OCI-LY1 (cell line): ENCODE data around the gene FGA.

ENCODE experiments used
- H2AFZ ChIP-seq: fragments of 200-600 bp; sonication (generic), shearing (Covaris generic); 2 replicates; pipeline ENCODE4 v1.6.0; 2014; ENCODE audit warnings: antibody characterized with exemption, mild to moderate bottlenecking, low read length
- H3F3A ChIP-seq: fragments of 200-600 bp; sonication (generic), shearing (Covaris generic); 2 replicates; pipeline ENCODE4 v1.6.0; 2014; ENCODE audit warnings: mild to moderate bottlenecking, antibody characterized with exemption, low read length, moderate library complexity; ENCODE audit not compliant: insufficient read depth
- H3K27ac ChIP-seq: fragments of 200-600 bp; sonication (generic); 2 replicates; pipeline ENCODE4 v1.5.1; 2014; ENCODE audit warnings: low read length, mixed run types, mild to moderate bottlenecking, low read depth; ENCODE audit not compliant: poor library complexity, severe bottlenecking
- H3K27me3 ChIP-seq: fragments of 200-600 bp; sonication (generic); 2 replicates; pipeline ENCODE4 v1.6.0; 2014; ENCODE audit warnings: antibody characterized with exemption, mild to moderate bottlenecking, low read length, moderate library complexity; ENCODE audit not compliant: insufficient read depth
- H3K36me3 ChIP-seq: fragments of 200-600 bp; sonication (generic); 2 replicates; pipeline ENCODE4 v1.6.1; 2014; ENCODE audit warnings: mild to moderate bottlenecking, antibody characterized with exemption, low read length, moderate library complexity, mixed read lengths; ENCODE audit not compliant: insufficient read depth
- H3K4me1 ChIP-seq: fragments of 200-600 bp; sonication (generic); 2 replicates; pipeline ENCODE4 v1.5.1; 2014; ENCODE audit warnings: mild to moderate bottlenecking, low read length, moderate library complexity; ENCODE audit not compliant: insufficient read depth, severe bottlenecking
- H3K4me2 ChIP-seq: fragments of 200-600 bp; sonication (generic), shearing (Covaris generic); 2 replicates; pipeline ENCODE4 v1.6.1; 2014; ENCODE audit warnings: low read length
- H3K4me3 ChIP-seq: fragments of 200-600 bp; sonication (generic); 2 replicates; pipeline ENCODE4 v1.5.1; 2014; ENCODE audit warnings: low read length, low read depth, mild to moderate bottlenecking, mixed read lengths; ENCODE audit not compliant: poor library complexity, severe bottlenecking
- H3K79me2 ChIP-seq: fragments of 200-600 bp; shearing (Covaris generic); 2 replicates; pipeline ENCODE4 v1.6.1; 2016; ENCODE audit warnings: mixed run types, low read length, mixed read lengths; ENCODE audit not compliant: insufficient read depth
- H3K9ac ChIP-seq: fragments of 200-600 bp; sonication (generic), shearing (Covaris generic); 2 replicates; pipeline ENCODE4 v1.6.1; 2014; ENCODE audit warnings: mild to moderate bottlenecking, low read length, mixed read lengths
- H3K9me2 ChIP-seq: fragments of 200-600 bp; sonication (generic), shearing (Covaris generic); 2 replicates; pipeline ENCODE4 v1.6.1; 2014; ENCODE audit warnings: low read depth, mild to moderate bottlenecking, low read length, mixed read lengths
- H3K9me3 ChIP-seq: fragments of 200-600 bp; shearing (Covaris generic); 2 replicates; pipeline ENCODE4 v1.6.1; 2014; ENCODE audit warnings: low read length, mixed read lengths
- H4K20me1 ChIP-seq: fragments of 200-600 bp; sonication (generic), shearing (Covaris generic); 2 replicates; pipeline ENCODE4 v1.6.0; 2016; ENCODE audit warnings: mild to moderate bottlenecking, low read length; ENCODE audit not compliant: insufficient read depth
- EZH2 ChIP-seq: fragments of 200-600 bp; sonication (generic), shearing (Covaris generic); IDR thresholded peaks from 2 replicates; pipeline ENCODE4 v1.8.0; 2017; ENCODE audit warnings: borderline replicate concordance, mixed run types, mild to moderate bottlenecking, antibody characterized with exemption, low read length, moderate library complexity, mixed read lengths
- TF ChIP-seq, protein P1 (sequence below): fragments of 200-600 bp; sonication (generic), shearing (Covaris generic); IDR thresholded peaks from 2 replicates; pipeline ENCODE4 v1.5.1; 2017; ENCODE audit warnings: mild to moderate bottlenecking, antibody characterized with exemption, low read length, moderate library complexity, mixed read lengths

FGA gene

DNA sequence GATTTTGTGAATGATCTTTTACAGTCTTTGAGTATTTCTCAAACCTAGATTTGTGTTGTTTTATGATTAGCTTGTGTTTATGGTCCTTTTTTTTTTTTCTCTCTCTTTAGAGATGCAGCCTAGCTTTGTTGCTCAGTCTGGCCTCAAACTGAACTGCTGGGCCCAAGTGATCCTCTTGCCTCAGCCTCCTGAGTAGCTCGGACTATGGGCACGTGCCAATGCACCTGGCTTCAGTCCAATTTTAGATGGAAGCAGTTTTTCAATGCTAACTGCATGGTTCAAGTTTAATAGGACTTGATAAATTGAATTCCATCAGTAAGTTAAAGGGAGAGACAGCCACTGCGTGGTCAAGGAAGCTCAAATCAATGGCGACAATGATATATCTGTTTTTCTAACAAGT lies 25.7 kb upstream of the FGA start:
- Histone ChIP-seq H3K27me3 (no peaks in the 10 kb centered on the region), H3F3A (no peaks in the 10 kb centered on the region), H2AFZ (no peak overlapping the region), H3K9ac (no peak overlapping the region), H3K4me2 (no peak overlapping the region), H3K79me2 (no peaks in the 10 kb centered on the region), H3K4me1 (peaks cover 8% of the 10 kb centered on the region), H3K4me3 (no peak overlapping the region), H3K9me3 (no peaks in the 10 kb centered on the region), H3K36me3 (no peaks in the 10 kb centered on the region), H3K9me2 (no peaks in the 10 kb centered on the region), H3K27ac (no peak overlapping the region), H4K20me1 (no peaks in the 10 kb centered on the region)
- no peak for TF ChIP-seq EZH2
- TF ChIP-seq, protein P1, sequence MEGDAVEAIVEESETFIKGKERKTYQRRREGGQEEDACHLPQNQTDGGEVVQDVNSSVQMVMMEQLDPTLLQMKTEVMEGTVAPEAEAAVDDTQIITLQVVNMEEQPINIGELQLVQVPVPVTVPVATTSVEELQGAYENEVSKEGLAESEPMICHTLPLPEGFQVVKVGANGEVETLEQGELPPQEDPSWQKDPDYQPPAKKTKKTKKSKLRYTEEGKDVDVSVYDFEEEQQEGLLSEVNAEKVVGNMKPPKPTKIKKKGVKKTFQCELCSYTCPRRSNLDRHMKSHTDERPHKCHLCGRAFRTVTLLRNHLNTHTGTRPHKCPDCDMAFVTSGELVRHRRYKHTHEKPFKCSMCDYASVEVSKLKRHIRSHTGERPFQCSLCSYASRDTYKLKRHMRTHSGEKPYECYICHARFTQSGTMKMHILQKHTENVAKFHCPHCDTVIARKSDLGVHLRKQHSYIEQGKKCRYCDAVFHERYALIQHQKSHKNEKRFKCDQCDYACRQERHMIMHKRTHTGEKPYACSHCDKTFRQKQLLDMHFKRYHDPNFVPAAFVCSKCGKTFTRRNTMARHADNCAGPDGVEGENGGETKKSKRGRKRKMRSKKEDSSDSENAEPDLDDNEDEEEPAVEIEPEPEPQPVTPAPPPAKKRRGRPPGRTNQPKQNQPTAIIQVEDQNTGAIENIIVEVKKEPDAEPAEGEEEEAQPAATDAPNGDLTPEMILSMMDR = no peak

DNA sequence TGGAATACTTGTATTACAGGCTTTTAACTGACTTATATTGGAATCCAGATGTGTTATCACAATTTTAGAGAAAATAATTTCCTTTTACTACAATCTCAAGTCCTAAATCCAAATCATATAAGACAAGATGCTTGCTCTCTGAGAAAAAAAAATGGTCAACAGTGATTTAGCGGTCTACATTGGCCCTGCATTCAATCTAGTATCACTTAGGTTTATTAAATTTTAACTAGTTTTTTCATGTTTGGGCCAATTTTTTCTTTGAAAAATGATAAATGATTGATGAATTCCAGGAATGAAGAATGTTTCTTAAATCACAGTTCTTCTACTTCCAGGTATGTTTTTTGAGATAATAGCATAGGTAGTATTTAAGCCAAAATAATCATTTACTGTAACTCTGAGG lies 24.7 kb upstream of the FGA start:
- Histone ChIP-seq H3K79me2 (no peaks in the 10 kb centered on the region), H3K4me1 (peaks cover 8% of the 10 kb centered on the region), H3K9me3 (no peaks in the 10 kb centered on the region), H4K20me1 (no peaks in the 10 kb centered on the region), H3K27ac (no peak overlapping the region), H3F3A (no peaks in the 10 kb centered on the region), H2AFZ (no peak overlapping the region), H3K9me2 (no peaks in the 10 kb centered on the region), H3K27me3 (no peaks in the 10 kb centered on the region), H3K4me3 (no peak overlapping the region), H3K4me2 (no peak overlapping the region), H3K36me3 (no peaks in the 10 kb centered on the region), H3K9ac (no peak overlapping the region)
- TF ChIP-seq, protein P1 = no peak
- TF ChIP-seq EZH2 = no peak

DNA sequence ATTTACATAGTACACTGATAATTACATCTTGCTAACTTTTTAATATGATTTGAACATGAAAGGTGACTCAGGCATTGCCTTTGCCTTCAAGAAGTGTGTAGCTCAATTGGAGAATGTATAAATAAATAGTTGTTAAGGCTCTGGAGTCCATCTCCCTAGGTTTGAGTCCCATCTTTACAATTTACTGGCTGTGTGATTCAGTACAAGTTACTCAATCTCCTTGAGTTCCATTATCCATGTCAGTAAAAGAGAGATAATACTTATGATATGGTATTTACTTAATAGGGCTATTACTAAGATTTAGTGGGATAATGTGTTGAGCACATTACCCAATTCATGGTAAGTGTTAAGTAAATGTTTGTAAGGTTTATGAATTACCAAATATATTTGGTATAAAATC lies 23.8 kb upstream of the FGA start:
- TF ChIP-seq EZH2 = no peak
- TF ChIP-seq, protein P1 = no peak
- Histone ChIP-seq H3K9ac (no peak overlapping the region), H2AFZ (no peak overlapping the region), H4K20me1 (no peaks in the 10 kb centered on the region), H3K4me2 (no peak overlapping the region), H3K79me2 (no peaks in the 10 kb centered on the region), H3K4me3 (no peak overlapping the region), H3F3A (no peaks in the 10 kb centered on the region), H3K27ac (no peak overlapping the region), H3K9me2 (no peaks in the 10 kb centered on the region), H3K9me3 (no peaks in the 10 kb centered on the region), H3K4me1 (peaks cover 8% of the 10 kb centered on the region), H3K36me3 (no peaks in the 10 kb centered on the region), H3K27me3 (no peaks in the 10 kb centered on the region)
